Measurements from ENCODE around the gene ICA1.
A peak's percentile ranks its signal among the peaks of the same experiment; 100 is the strongest.

ICA1 gene

DNA sequence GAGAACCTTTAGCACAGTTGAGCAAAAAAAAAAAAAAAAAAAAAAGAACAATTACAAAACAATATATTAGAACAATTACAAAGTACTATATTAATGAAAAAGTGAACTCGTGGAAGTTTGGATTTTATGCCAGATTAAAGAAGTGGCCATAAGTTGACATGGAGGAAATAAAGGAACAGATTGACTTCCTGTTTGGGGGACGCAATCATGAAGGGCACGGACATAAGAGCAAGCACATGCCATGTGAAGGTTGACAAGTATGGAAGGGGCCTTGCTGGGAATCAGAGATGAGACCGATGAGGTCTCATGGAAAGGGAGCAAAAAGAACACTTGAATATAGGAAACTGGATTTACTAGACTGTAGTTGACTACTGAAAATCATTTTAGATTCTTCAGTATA lies 61.7 kb downstream of the ICA1 start:
- ATAC-seq (no peak), DNase-seq (no peak)

- DNase-seq (peak; percentile 53), ATAC-seq (peak; percentile 93)
Observed at GRCh38 chr7:8197994-8198698, 63.8 kb downstream of the ICA1 start.

- DNase-seq (no peak), ATAC-seq (no peak)
Observed at GRCh38 chr7:8192897-8193296, 69.1 kb downstream of the ICA1 start.

GRCh38 chr7:8190119-8190895 lies 71.7 kb downstream of the ICA1 start:
- ATAC-seq (no peak), DNase-seq (peak; percentile 62)

- no peak for ATAC-seq
- DNase-seq = no peak
Observed at GRCh38 chr7:8189625-8190024, 72.3 kb downstream of the ICA1 start.

DNA sequence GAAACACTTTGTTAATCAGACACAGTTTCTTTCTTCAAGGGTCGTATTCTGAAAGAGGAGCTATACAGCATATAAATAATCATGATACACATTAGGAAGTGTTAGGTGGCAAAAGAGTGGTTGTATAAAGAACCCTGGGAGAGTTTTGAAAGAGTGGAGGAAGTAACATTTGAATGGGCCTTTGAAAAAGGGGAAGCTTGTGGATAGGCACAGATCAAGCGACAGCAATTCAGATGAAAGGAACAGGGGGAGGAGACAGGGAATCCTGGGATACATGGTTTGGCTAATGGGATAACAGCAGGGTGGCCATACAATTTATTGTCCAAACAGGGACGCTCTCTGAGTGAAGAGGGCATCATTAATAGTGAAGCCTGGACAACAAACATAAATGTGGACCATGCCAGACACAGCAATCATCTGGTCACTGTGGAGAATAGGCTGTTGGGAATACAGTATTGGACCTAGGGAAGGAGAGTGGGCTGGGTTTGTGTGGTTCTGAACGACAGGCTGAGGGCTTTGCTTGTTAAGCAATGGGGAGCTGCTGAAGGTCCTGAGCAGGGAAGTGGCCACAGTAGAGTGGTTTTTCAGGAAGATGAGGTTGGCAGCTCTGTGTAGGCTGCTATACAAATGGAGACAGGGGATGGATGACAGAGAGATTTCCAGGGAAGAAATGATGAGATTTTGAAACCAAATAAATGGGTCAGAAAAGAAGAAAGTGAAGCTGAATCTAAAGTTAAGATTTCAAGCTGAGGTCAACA lies 75.9 kb downstream of the ICA1 start:
- DNase-seq (no peak), ATAC-seq (no peak)

- DNase-seq = no peak
Observed at GRCh38 chr7:8184221-8184620, 77.7 kb downstream of the ICA1 start.

GRCh38 chr7:8179486-8179885 lies 82.5 kb downstream of the ICA1 start:
- ATAC-seq (no peak), DNase-seq (no peak)

More at GRCh38 chr7:8184221-8184620, 77.7 kb downstream of the ICA1 start:
- no peak for ATAC-seq

- DNase-seq = no peak
- no peak for ATAC-seq
Observed at GRCh38 chr7:8178353-8178752, 83.6 kb downstream of the ICA1 start.

DNA sequence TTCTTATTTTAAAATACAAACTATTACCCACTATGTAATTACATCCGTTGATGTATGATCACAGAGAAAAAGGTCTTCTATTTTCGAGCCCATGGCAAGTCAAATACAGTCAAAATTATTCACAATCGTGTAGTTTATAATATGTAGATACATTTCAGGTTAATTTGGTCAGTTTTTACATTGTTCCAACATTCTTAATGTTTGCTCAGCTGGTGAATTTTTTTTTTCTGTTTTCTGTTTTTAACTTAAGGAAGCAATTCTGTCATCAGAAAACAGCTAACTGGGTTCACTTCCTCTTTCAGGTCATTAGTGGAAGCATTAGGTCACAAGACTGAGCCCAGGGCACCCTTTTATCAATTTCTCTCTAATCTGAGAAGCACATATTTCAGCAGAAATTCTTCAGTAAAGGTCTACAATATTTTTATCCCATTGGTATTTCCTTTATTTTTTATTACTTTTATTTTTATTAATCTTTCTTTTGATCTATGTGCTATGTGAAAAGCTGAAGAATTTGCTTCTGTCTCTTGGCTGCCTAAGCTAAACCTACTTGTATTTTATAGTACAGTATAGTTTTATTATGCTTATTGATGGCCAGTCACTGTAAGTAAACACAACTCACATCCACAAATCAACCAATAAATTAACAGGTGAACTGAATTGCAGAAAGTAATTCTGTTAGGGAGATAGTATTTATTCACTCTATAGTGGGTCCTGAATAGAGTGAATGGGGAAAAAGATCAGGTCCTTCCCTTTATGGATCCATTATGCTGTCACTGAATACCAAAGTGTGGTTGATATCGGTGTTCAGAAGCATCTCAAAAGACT lies 84.6 kb downstream of the ICA1 start:
- ATAC-seq (no peak), DNase-seq (no peak)

DNA sequence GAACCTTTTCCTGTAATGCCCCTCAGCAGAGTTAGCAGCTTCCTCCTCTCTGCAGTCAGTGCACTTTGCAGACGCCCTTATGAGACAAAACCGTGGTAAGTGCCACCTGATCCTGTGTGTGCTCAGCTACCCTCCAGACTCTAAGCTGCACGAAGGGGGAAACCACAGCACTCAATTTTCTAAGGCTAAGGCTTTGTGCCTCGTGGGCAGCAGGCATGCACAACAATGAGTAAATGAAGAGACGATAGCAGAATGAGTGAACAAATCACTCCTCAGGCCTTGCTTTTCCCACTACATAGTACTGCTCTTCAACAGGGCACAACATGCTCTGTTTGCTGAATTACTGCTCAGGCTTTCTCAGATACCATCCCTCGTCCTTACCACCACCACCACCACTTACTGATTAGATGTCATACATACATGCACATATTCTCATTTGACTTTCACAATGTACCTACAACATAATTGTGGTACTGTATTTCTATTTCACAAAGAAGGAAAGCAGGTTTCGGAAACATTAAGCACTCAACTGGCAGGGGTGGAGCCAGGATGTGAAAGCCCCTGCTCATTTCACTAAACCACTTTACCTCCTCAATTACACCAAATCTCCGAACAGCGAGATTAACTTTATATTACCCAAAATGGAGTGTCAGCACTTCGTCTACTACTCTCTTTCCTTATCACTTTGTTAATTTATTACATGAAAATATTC lies 85.4 kb downstream of the ICA1 start:
- ATAC-seq (peak; percentile 93), DNase-seq (peak; percentile 52)

DNA sequence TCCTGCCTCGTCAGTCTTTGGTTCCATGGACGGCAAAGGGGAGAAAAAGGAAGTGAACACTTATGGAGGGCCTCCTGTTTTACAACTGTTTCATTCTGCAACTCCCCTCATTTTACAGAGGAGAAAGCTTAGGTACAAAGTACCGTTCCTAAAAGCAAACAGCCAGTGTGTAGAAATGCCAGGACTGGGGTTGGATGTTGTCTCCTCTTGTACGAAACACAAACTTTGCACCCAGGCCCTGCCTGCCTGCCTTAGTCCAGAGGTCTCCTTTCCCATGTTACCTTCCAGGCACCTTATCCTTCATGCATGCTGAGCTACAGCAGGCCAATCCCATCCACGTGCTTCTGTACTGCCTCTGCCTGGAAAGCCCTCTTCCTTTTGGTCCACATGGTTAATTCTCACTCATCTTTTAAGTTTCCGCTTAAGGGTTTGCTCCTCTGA lies 86.0 kb downstream of the ICA1 start:
- ATAC-seq = no peak
- no peak for DNase-seq

GRCh38 chr7:8172372-8173354 lies 89.3 kb downstream of the ICA1 start:
- no peak for DNase-seq
- ATAC-seq = no peak

- ATAC-seq (no peak), DNase-seq (no peak)
Observed at GRCh38 chr7:8169171-8169570, 92.8 kb downstream of the ICA1 start.

DNA sequence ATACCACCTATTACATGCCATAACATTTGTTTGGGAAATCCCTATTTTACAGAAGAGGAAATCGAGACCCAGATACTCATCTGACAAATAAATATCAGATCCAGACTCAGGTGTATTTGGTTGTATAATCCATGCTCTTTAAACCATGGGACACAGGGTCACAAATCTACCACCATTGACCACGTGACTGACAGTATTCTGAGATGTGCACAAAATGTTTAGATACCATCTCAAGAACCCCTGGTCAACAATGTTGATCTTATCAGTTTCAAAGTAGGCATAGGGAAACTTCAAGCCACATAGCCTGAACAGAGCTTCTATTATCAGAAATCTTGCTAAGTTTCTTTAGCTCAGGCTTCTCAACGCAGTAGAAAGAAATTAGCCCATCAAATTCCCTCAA lies 93.6 kb downstream of the ICA1 start:
- no peak for ATAC-seq
- no peak for DNase-seq

GRCh38 chr7:8165150-8165549 lies 96.8 kb downstream of the ICA1 start:
- DNase-seq = no peak
- ATAC-seq = no peak

DNA sequence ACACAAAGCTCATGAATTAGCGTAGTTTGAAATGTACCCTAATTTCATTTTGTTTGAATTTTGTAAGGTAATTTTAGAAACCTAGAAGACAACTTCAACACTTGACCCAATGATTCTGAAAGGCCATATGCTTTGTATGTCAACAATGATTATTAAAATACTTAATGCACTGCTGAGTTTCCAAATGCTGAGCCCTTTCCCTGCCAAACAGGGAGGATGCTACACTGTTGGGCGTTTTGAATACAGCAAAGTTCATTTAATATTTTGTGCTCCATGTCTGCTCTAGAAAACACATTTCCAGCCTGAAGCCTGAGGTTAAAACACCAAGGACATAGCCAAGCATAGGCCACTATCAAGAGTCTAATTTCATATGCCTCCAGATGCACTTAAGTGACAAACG lies 99.8 kb downstream of the ICA1 start:
- no peak for ATAC-seq
- no peak for DNase-seq

GRCh38 chr7:8161364-8161828 lies 100.6 kb downstream of the ICA1 start:
- ATAC-seq (no peak), DNase-seq (no peak)

GRCh38 chr7:8160779-8161345 lies 101.1 kb downstream of the ICA1 start:
- DNase-seq (no peak), ATAC-seq (no peak)

GRCh38 chr7:8160250-8160649 lies 101.7 kb downstream of the ICA1 start:
- no peak for ATAC-seq
- no peak for DNase-seq

Measured in stimulated activated naive CD8-positive, alpha-beta T cell treated with anti-CD3 and anti-CD28 coated beads, Interleukin-15, Interleukin-2, amounts not matched to agents 100 U/mL and 50 U/mL, for 24 hours (primary cell).